HG03045 (cell line): Measurements from ENCODE around the gene PTPA.
"Not testable (repeated sequence)": the region's sequence is repeated elsewhere in the genome, so short reads cannot be mapped to it uniquely, and the experiment has no call there.

Experiments
- ATAC-seq: cut with Tn5 transposase; IDR thresholded peaks from one replicate; pipeline ENCODE4 v1.9.1; 2021; ENCODE audit warnings: mild to moderate bottlenecking, moderate library complexity; ENCODE audit not compliant: unreplicated experiment

The PTPA gene

DNA sequence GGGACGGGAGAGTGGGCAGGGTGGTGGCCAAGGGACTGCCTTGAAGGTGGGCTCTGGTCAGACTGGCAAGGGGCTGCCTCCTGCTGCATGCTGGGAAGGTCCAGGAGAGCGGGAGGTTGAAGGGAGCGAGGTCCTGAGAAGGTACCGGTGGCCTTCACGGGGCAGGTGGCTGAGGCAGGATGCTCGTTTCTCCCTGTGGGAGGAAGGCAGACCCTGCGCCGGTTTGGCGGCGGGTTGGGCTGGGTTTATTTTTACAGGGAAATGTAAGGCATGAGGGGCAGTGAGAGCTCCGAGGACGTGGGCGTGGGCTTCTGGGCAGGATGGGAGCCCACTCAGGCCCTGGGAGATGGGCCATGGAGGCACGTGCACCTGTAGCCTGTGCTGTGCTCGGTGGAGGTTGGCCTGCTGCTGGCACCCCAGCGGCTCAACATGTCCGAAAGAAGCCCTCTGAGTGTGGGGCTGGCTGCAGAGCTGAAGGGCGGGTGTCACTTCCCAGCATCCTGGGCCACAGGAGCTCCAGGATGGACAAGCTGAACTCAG is 39.5 kb downstream of the PTPA start:
- no peak for ATAC-seq

DNA sequence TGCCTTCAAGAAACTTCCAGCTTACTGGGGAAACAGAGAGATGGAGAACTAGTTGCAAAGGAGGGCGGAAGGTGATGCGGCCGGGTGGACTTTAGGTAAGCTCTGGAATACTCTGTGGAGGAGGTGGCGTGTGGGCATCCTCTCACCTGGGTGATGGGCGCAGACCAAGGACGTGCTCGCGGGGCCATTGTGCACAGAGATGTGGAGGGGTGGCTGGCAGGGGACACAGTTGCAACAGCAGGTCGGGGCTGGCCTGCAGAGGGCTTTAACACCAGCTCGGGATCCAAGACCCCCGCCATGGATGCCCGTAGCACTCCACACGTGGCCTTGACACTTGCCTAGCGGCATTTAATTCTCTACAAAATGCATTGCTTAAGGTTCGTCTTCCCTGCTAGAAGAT is 40.3 kb downstream of the PTPA start:
- ATAC-seq, result no peak

DNA sequence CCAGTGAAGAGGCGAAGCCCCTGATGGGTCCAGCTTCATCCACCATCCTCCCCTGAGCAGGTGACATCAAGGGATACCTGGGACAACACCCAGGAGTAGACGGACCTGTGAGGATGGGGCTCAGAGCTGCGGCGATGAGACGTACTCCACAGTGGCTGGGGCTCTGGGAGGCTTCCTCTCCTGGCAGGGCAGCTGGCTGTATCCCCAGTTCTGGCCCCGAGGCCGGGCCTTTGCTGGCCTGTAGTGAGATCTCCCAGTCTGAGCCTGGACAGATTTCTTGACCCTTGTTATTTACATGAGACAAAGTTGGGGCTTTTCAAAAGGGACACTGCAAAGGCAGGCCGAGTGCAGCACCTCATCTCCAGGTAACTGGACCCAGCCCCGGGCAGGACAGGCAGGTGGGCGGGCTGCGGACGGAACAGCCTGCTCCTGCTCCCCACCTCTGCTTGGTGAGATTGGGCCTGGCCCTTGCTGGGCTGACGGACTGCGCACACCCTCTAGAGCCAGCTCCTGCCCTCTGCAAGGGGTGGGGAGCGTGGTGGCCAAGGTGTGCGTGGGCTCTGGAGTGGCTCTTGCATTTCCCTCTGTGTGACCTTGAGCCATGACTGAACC is 43.8 kb downstream of the PTPA start:
- ATAC-seq, result no peak

DNA sequence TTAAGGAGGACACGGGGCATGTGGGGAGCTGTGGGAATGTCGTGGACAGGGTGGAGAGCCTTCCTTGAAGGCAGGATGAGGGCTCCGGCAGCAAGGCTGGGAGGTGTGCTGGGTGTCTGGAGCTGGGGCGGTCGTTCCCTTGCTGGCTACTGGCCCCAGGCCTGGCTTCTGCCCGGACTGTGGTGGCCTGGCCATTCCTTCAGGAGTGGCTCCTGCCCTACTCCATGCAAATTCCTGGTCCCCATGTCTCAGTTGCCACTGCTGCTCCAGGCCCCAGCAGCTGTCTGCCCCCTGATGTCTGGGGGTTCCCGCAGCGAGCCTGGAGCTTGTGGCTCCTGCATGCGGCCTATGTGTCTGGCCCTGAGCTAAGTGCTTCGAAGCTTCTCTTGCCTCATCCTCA is 44.9 kb downstream of the PTPA start:
- ATAC-seq, result no peak

DNA sequence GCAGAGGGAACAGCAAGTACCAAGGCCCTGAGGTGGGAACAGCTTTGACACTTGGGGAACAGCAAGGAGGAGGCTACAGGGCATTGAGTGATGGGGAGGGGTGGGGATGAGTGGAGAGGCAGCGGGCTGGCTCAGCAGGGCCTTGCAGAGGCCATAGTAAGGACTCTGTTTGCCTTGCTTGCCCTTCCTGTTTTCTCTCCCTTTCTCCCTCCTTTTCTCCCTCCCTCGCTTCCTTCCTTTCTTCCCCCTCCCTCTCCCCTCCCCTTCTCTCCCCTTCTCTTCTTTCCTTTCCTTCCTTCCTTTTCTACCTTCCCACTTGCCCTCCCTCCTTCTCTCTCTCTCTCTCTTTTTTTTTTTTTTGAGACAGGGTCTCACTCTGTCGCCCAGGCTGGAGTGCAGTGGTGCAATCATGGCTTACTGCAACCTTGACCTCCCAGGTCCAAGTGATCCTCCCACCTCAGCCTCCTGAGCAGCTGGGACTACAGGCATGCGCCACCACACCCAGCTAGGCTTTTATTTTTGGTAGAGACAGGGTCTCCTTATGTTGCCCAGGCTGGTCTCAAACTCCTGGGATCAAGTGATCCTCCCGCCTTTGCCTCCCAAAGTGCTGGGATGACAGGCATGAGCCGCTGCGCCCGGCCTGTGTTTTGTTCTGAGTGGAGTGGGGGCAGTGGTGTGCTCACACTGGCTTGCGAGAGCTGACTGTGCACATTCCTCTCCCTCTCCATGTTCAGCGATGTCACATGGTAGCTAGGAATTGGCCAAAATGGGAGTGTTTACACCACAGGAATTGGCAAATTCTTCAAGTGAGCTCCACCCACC is 49.7 kb downstream of the PTPA start:
- no peak for ATAC-seq

DNA sequence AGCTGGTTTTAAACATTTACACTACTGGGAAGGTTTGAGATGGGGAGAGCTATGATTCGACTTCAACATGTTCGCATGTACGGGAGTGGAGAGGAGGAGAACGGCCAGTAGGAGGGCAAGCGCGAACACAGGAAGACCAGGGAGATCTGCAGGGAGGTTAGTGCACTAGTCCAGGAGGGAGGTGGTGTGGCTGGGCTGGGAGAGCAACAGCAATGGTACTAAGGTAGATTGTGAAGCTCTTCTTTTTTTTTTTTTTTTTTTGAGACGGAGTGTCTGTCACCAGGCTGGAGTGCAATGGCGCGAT is 50.3 kb downstream of the PTPA start:
- no peak for ATAC-seq

DNA sequence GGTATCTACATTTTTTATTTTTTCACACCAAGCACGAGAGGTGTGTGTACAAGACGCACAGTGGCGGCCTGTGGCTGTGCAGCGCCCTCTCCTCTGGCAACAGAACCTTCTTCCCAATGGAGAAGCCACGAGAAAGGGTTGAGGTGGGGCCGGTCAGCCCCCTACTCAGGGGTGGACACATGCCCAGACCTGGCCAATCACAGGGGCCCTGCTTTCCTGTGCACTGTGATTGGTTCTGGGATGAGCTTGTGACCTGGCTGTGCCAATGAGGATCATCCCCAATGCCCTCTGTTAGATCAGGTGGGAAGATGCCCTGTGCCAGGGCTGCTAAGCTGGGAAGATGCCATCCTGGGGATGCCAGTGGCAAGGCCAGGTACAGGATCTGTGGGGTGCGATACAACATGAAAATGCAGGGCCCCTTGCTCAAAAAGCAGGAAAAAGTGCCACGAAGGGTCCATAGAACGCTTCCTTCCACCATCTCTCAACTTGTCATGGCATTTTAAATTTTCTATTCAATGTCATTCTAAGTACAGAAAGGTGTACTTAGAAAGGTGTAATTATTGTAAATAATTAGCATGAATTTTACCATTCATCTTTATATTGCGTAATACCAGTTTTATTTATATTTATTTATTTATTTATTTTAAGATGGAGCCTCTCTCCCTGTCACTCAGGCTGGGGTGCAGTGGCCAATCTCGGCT is 51.4 kb downstream of the PTPA start:
- no peak for ATAC-seq

DNA sequence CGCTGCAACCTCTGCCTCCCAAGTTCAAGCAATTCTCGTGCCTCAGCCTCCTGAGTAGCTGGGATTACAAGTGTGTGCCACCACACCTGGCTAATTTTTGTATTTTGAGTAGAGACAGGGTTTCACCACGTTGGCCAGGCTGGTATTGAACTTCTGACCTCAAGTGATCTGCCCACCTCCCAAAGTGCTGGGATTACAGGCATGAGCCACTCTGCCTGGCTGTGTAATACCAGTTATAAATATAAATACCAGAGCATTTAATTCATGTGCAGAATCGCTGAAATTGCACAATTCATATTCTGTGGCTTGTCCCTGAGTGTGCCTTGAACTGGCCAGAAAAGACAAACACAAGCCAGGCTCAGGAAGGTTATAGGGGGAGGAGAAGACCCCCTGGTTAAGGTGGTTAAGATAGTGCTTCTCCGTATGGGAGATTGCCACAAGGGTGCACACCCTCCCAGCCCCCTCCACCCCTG is 52.0 kb downstream of the PTPA start:
- ATAC-seq, result not testable (repeated sequence)

DNA sequence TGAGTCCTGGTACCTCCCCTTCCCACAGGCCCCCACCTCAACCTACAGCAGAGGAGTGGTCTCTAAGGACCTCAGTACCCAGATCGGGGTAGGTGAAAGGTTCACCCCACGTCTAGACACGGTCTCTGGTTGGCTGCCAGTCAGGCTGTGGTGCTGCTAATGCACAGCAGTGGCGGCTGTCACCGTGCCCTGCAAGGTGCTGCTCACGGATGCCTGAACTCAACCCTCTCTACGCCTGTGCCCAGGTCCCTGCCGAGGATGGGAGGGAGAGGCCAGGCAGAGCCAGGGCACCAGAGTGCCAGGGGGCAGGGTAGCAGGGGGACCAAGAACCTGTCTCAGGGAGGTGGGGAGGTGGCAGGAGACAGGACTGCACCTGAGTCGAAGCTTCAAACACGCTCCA is 52.5 kb downstream of the PTPA start:
- no peak for ATAC-seq

DNA sequence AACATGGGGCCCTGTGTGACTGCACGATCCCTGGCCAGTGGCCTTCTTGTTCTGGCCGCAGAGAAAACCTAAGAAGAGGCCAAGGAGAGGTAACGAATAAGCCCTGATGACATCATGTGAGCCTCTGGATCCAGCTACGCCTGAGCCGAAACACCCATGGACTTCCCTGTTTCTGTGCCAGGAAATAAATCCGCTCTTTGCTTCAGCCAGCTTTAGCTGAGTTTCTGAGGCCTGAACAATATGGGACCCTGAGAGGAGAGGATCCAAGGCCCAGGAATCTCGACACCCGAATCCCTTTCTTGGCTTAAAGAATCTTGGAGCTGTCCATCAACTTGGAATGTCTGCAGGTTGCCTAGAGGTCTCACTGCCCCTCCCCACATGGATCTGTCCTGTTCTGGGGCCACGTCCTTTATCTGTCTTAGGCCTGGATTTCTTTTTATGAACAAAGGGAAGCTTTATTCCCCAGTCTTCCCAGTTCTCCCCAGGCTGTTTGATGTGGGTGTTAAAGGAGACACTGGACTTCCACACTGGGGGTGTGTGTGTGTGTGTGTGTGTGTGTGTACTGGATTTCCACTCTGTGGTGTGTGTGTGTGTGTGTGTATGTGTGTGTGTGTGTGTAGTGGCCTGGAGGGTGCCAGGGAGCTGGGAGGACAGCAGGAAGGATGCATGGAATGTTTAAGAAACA is 53.2 kb downstream of the PTPA start:
- ATAC-seq, result no peak

DNA sequence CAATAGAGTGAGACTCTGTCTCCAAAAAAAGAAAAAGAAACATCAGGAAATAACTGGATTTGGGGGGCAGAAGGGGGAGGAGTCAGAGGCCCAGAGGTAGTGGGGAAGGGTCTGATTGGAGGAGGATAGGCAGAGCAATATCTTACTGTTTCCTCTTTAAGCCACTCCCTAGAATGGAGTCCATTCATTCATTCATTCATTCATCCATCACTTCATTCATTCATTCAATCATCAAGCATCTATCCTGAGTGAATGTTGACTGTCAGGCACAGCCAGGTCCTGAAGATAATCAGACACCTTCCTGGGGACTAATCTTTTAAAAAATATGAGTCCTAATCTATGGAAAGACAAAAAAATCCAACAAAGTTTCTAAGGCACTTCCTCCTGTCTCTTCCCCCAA is 54.0 kb downstream of the PTPA start:
- no peak for ATAC-seq

DNA sequence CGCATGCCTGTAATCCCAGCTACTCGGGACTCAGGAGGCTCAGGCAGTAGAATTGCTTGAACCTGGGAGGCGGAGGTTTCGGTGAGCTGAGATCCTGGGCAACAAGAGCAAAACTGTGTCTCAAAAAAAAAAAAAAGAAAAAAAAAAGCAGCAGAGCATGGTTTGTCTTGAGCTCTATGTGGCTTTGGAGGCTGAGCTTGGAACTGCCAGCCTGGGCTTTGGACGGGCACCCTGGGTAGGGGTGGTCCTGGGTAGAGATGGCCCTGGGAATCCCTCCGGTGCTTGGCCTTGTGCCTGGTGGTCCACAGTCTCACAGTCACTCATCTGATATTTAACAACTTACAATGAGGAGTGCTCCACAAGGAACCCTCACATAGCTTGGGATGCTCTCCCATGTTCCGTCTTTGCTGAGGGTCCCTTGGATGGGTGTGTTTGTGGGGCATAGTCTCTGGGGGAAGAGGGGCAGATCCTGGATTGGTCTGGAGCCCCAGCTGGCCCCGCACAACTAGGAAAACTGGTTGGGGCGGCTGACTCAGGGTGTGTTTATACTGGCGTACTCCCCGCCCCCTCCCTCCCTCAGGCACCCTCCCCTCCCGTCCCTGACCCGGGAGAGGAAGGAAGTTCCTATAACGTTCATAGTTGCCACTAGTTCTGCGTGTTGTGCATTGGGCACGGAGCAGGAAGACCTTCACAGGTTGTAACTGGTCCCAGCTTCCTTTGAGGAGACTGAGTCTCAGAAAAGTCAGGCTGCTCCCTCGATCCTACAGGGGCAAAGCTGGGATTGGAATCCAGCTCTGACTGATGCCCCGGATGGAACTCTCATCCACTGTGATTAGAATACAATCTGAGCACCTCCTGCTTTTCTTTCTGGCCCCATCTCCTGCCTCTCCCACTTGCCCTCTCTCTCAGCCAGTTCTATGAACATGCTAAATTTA is 55.7 kb downstream of the PTPA start:
- no peak for ATAC-seq

DNA sequence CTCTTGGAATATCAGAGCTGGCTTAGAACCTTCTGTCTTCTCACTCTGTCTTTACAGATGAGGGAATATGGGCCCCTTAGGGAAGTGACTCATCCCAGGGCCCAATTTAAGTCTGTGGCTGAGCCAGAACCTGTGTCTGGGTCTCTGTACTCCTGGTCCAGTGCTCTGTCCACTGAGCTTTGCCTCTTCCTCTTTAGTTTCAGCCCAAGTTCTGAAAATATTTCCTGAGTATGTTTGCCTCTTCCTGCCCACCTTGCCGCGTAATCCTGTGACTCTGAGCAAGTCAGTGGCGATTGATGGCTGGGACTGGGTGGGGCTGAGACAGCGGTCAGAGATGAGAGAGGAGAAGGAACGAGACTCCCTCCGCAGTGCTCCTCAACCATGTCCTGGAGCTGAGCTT is 59.0 kb downstream of the PTPA start:
- ATAC-seq, result no peak

DNA sequence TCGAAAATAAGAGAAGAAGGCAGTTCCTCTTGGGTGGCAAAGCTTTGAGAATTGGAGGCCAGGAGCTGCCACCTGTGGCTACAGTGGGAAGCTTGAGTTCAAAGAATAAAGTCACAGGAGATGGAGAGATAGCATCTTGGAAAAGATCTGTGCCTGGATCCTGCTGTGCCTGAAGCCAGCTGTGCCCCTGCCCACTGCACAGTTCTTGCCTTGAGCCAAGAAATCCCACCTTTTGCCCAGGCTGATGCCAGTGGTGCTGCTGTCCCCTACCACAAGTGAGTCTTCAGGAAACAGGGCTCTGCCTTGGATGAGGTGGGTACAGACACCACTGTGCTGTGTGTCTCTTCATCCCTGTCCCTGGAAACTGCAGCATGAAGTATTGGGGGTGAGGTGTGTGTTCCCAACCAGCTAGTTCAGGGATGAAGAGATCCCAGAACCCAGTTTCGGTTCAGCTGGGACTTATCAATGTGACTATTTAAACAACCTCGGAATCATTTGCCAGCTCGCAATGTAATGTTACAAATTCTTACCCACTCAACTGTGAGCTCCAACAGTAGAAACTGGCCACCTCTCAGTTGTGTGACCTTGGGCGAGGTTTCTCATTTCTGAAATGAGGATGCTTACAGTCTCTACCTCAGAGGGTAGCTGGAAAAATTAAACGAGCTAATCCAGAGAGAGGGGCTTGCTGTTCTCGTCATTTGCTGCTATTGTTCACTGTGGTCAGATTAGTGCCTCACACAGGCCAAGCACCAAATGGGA is 61.0 kb downstream of the PTPA start:
- no peak for ATAC-seq

DNA sequence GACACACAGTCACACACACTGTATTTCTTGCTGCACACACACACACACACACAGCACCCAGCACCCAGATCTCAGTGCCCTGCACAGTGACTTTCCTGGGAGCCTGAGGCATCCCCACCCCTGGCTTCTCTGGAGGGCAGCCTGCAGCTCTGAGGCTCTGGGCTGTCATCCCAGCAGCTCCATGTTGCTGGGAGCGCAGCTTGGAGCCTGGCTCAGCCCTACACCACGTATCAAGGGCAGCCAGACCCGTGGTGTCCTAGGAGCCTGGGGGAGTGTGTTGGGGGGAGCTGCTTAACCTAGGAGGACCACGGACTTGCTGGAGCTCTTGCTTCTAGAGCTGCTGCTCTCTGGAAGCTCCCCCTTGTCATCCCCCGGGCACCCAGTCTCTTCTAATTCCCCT is 61.6 kb downstream of the PTPA start:
- ATAC-seq, result no peak

DNA sequence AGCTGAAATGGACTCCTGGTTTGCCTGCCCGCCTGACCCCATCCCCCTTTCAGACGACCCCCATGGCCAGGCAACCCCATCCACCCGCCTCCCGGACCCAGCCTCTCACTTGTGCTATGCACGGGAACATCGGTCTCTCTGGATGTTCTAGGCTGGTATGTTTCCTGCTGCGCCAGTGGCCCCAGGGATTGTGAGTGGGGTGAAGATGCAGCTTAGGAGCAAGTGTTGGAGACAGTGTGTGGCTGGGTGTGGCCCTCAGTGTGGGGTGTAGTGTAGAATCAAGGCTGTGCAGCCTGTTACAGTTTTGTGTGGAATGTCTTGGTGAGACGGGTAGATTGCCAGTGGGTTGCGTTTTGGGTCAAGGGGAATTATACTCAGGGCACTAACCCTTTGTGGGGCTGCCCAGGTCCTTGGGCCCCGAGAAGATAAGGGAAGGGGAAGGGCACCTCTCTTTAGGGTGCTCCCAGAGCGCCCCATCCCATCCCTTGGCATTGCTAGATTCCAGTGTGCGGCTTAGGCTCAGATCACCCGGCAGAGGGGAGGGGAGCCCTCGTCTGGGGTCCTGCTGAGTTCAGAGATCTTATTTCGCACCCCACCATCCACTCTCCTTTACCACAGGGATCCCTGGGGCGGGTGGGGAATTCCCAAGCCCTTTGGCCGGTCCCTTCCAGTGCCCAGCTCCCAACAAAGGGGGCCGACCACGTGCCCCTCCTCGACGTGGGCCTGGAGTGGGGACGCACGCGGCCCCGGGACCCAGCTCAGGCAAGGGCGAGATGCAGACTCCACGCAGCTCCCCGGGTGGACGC is 62.3 kb downstream of the PTPA start:
- no peak for ATAC-seq

DNA sequence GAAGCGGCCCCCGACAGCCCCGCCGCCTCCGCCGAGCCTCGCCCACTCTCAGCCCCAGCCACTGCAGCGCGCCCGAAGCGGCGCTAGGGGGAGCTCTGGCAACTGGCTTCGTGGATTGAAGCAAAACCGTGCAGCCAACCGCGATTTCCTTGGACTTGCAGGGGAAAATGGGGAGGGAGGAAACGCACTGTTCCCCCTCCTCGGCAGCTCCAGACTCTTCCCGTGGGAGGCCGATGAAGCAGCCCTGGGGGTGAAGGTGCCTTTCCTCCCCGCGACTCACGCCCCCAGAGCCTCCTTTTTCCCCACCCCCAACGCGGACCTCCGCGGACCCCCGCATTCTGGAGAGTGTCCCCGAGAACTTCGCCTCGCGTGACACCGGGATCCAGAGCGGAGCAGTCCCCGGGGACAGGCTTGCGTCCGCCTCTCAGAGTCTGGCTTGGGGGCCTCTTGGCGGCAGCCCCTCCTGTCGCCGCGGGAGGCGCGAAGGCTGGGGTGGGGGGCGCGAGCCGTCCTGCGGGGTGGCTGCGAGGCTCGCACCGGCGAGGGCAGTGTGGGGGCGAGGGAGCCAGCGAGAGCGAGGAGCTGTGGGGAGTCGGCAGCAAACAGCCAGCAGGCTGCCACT is 63.0 kb downstream of the PTPA start:
- no peak for ATAC-seq
